ENCODE data around the gene MS4A7.

Gene MS4A7

DNA sequence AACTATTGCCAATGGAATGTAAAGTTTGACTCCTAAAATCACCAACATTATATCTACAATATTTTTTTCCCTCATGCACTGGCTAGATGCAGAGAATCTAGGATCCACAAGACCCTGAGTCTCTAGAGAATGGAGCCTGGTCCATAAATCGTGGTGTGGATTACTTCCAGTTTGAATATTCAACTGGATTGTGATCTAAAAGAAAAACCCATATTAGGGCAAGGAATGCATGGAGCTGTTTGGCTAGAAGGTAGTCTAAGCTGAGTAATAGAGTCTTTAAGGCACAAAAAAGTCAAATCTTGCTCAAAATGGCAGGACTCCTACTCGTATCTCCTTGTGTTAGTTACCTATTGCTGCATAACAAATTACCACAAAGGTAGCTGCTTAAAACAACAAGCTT is 41.7 kb downstream of the MS4A7 start:
- TF ChIP-seq, protein P1, sequence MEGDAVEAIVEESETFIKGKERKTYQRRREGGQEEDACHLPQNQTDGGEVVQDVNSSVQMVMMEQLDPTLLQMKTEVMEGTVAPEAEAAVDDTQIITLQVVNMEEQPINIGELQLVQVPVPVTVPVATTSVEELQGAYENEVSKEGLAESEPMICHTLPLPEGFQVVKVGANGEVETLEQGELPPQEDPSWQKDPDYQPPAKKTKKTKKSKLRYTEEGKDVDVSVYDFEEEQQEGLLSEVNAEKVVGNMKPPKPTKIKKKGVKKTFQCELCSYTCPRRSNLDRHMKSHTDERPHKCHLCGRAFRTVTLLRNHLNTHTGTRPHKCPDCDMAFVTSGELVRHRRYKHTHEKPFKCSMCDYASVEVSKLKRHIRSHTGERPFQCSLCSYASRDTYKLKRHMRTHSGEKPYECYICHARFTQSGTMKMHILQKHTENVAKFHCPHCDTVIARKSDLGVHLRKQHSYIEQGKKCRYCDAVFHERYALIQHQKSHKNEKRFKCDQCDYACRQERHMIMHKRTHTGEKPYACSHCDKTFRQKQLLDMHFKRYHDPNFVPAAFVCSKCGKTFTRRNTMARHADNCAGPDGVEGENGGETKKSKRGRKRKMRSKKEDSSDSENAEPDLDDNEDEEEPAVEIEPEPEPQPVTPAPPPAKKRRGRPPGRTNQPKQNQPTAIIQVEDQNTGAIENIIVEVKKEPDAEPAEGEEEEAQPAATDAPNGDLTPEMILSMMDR (IDR thresholded peaks at IDR 0.05; ENCODE audit: borderline replicate concordance, insufficient read depth, low read depth, low read length): no peak
- H3K4me3 ChIP-seq (ENCODE audit: low read depth, low read length): no peak overlapping the region

DNA sequence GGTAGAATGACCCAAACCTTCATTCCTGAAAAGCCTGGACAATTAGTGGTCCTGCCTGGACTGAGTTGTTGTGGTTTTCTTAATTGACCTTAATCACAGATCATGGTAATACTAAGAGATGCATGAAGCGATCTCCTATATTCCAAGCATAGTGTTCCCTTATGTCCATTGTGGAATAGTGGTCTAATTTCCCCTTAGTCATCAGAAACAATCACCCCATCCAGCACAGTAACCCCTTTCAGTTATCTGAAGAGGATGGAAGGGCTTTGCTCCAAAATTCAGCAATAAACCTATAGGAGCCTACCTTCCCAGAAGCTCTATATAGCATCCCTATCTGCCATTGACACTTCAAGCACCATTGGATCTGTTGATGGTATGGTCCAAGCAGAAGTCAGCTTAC is 44.3 kb downstream of the MS4A7 start:
- TF ChIP-seq, protein P1 (IDR thresholded peaks at IDR 0.05; ENCODE audit: borderline replicate concordance, insufficient read depth, low read depth, low read length): no peak
- H3K4me3 ChIP-seq (ENCODE audit: low read depth, low read length): no peak overlapping the region

DNA sequence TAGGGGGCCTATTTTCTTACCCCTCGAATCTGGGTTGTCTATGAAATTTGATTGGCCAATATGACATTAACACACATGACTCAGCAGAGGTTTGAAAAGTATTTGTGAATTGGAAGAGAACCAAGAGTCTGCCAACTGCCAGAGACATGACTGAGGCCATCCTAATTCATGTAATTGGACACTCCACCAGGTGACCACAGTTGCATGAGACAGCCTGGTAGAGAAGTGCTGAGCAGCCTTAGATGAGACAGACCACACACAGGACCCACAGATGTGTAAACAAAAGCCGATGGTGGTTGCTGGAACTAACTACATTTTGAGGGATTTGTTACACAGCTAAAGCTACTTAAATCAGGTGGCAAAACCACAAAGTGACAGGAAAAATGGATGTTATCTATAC is 50.2 kb downstream of the MS4A7 start:
- TF ChIP-seq, protein P1 (IDR thresholded peaks at IDR 0.05; ENCODE audit: borderline replicate concordance, insufficient read depth, low read depth, low read length): no peak
- no peak overlapping the region for H3K4me3 ChIP-seq (ENCODE audit: low read depth, low read length)

DNA sequence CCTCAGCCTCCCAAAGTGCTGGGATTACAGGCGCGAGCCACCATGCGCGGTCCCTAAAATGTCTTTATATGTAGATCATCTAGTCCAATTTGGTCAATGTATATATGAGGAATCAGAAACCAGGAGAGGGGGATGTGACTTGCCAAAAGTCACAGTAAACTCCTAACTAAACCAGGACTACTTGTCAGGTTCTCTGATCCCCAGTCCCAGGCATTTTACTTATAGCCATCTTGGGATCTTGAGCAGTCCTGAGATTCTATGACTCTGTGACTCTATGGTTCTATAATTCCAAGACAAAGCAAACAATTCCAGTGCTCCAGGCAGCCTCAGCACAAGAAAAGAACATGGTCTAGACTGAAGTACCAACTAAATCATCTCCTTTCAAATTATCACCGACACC is 50.9 kb downstream of the MS4A7 start, which contains the start of gene MS4A5:
MS4A5 (plus strand) TSS at position 301 of the 400 bp plus-strand sequence. CDS start 103 bp downstream, outside the sequence.
- no peak within 1 kb of the TSS for H3K4me3 ChIP-seq (ENCODE audit: low read depth, low read length)
- TF ChIP-seq, protein P1 (IDR thresholded peaks at IDR 0.05; ENCODE audit: borderline replicate concordance, insufficient read depth, low read depth, low read length): no peak

DNA sequence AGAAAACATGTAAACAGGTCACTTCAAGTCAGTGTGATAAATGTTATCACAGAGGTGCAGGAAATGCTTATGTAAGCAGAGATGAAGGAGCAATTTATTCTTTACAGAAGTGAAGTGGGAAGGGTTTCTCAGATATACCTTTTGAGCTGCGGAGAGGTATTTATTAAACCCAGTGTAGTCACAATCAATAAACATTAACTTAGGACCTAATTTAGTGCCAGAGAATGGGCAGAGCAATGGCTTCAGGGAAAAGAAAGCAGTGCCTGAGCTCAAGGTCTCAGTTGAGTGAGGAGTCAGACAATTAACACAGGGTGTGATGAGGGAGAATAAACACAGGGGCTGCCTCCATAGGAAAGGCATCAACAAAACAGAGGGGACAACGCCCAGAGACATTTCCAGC is 52.9 kb downstream of the MS4A7 start:
- TF ChIP-seq, protein P1 (IDR thresholded peaks at IDR 0.05; ENCODE audit: borderline replicate concordance, insufficient read depth, low read depth, low read length): no peak
- no peak overlapping the region for H3K4me3 ChIP-seq (ENCODE audit: low read depth, low read length)

DNA sequence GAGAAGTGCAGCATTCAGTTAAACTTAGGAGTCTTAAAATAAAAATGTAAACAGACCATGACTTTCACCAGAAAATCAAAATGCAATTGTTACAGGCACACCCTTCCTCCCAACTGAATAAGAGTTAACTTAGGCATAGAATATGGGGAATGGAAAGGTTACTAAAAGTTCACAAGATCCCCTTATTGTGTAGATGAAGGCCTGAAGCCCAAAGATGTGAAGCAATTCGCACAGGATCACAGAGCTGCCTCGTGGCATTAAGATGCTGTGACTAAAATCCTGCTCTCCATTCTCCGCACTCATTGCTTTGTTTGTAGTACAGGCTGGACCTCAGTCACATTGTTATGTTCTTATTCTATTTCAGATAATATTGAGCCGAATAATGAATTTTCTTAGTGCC is 55.1 kb downstream of the MS4A7 start:
- TF ChIP-seq, protein P1 (IDR thresholded peaks at IDR 0.05; ENCODE audit: borderline replicate concordance, insufficient read depth, low read depth, low read length): no peak

More for the DNA sequence above, 55.1 kb downstream of the MS4A7 start:
- H3K4me3 ChIP-seq (ENCODE audit: low read depth, low read length): no peak overlapping the region

Data from GM12875 (cell line).